ENCODE results near the gene SNX25.
"Not testable (repeated sequence)": the region's sequence is repeated elsewhere in the genome, so short reads cannot be mapped to it uniquely, and the experiment has no call there.

The SNX25 gene

DNA sequence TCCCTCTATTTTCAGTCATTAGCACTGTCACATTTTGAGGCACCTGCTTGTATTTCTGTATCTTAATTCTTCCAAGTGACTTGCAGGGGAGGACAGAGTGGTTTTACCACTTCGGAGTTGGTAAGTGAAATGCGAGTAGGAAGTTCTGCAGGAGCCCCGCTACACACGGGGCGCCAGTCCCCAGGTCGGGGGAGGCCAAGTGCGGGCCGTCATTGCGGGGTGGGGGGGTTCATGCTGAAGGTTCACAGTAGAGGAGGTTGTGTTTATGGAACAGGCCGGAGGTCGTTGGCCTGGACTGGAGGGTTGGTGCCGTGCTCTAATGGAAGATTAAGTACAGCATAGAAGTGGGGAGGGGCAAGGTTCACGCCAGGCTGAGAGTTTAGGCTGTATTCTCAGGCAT lies 142.3 kb downstream of the SNX25 start:
- DNase-seq = no peak

DNA sequence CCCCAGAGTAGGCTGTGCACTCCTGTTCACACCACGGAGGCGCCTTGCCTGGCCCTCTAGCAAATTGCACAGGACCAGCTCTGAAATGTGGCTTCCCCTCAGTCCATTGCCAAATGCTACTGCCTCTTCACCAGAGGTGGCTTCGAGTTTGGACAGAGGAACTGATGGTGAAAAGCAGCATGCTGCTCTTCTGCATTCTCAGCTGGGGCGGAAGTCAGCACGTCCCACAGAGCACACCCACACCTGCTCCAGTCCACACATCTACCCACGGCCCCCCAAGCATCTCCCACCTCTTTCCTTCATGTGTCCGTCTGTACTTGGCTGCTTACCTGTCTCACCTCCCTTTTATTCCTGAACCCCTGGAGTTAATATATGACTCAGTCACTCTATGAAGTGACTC lies 142.8 kb downstream of the SNX25 start:
- no peak for DNase-seq

DNA sequence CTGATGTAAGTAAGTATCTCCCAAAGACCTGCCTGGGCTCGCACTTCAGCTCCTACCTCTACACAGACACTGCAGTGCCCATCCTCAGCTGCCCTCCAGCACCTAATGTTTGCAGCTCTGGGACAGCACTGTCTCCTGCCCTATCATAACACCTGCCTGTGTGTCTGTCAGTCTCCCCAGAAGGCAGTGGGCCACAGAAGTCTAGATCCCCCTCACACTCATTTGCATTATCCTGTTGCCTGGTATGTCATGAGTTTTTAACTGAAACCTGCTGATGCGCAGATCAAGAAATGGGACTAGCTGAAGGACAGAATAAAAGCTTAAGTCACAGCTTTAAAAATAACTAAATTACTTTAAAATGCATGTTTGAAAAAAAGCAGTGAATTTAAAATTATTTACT lies 143.3 kb downstream of the SNX25 start:
- DNase-seq = no peak

DNA sequence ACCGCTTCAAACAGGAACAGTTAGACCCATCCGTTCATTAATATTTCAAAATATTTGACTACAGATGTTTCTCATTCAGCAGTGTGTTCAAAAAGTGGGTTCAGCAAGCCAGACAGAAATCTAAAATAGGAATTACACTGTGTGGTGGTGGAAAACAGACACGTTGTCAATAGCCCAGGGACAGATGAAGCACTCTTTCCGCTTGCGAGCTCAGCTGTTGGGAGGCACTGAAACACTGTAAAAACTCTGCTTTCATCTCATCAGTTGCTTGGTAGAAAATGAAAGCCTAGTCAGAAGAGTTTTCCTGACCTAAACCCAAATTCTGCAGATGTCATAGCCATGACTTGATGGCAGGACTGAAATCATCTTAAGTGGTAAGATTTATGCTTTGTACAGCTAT lies 147.8 kb downstream of the SNX25 start:
- DNase-seq = no peak

DNA sequence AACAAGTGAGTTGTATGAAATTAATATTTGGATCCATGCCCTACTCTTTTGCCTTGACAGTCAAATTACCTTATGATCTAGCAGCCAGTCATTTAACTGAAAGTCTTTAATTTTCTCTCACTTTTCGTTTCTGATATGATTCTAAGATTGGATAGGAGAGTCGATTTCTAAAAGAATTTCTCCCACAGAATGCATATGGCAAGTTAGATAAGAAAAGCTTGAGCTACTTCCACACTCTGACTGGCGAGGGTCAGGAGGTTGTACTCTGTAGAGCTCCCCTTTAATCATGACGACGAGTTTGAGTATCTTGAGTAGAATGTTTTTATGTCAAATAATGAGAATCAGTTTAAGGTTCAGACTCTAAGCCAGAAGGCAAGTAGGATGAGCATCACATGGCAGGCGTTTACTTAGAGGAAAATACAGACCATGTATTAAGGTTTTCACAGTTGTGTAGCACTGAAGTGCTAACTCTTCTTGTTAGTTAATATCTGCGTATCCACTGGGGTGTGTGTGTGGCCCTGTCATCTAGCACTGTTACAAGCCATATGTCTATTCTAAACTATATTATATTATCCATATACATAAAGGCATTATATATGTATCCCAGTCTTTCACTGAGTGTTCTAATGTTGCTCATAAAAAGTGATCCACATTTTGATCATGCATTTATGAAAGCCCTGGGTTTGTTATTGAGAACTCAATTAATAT lies 148.5 kb downstream of the SNX25 start:
- DNase-seq = no peak

DNA sequence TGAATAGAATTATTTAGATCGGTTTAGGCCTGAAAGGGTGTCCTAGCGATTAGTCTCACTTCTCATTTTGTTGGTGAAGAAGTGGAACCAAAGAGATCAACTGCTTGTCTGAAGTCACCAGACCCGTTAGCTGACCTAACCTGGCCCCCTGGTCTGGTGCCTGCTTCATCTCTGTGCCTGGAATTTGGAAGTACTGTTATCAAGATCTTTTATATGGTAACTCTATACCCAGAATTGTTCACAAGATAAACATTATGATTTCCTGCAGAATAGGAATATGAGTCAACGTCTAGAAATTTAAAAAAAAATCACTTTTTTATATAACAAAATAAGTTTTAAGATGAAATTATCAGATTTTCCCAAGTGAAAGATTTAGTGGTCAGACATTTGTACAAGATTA lies 149.1 kb downstream of the SNX25 start:
- peak; percentile 68 for DNase-seq

DNA sequence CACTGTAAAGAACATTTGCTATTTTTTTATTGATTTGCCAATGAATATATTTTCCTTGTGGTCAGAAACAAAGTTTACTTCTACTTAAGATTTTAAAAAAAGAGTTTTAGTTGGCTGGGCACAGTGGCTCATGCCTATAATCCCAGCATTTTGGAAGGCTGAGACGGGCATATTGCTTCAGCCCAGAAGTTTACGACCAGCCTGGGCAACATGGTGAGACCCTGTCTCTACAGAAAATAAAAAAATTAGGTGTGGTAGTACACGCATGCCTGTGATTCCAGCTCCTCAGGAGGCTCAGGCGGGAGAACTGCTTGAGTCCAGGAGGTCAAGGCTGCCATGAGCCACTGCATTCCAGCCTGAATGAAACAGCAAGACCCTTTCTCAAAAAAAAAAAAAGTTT lies 149.6 kb downstream of the SNX25 start:
- DNase-seq = no peak

DNA sequence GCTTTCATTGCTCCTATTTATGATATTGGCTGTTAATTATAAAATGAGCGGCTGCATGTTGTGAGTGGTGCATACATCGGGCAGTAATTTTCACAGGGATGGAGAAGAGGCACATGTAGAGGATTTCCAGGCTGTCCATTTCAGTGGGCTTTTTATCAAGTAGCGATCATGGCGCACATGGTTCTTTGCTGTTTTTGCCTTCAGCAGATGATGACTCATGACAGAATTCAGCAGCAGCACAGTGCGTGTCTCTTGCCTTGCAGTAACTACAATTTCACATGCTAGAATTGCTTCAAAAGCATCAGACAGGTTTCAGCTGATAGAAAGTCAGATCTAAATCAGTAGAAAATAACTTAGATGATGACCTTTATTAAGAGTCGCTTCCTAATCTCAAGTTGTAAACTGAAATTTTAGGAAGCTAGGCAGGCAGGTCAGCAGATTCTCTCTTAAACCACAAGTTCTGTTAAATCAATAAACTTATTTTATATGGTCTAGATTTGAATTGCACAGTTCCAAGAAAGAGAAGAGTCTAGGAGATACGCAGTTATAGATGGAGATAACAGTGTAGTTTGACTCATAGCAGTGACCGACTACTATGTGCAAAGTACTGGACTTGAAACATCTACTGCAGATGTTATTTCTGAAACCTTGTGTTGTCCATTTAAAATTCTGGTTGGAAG lies 150.5 kb downstream of the SNX25 start:
- no peak for DNase-seq

DNA sequence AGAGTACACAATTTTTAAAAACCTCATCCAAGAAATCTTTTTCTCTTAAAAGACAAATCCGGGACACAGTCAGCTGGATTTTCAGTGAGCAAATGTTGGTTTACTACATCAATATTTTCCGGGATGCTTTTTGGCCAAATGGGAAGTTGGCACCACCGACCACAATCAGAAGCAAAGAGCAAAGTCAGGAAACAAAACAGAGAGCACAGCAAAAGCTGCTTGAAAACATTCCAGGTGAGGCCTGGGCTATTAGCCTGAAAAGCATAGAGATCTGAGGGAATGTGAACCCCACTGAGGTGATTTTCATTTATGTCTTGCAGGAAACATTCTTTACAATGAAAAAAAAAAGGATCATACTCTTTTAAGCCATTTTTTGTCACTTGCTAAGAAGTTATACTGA lies 152.5 kb downstream of the SNX25 start:
- no peak for DNase-seq

DNA sequence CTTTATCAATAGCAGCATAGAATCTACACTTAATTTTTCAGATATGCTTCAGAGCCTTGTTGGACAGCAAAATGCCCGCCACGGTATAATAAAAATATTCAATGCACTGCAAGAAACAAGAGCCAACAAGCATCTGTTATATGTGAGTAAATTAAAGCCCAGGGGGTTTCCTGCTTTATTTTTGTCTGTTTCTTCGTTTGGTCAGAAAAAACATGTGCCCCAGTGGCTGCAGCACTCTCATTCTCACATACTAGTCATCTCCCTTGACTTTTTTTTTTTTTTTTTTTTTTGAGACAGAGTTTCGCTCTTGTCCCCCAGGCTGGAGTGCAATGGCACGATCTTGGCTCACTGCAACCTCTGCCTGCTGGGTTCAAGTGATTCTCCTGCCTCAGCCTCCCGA lies 153.2 kb downstream of the SNX25 start:
- DNase-seq = not testable (repeated sequence)

DNA sequence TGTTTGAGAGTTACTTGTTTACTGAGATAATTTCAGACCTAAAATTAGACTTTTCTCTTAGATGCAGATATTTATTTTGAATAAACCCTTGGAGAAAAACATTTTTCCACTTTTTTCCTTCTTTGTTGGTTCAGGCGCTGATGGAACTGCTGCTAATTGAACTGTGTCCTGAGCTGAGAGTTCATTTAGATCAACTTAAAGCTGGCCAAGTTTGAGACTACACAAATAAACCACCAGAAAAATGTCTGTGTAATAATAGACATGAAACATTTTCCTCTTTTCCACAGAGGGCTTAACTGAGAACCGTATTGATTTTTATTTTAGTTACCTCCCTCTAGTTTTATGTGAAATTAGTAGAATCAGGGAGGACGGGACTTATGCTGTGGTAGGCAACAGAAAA lies 153.9 kb downstream of the SNX25 start:
- DNase-seq = no peak

DNA sequence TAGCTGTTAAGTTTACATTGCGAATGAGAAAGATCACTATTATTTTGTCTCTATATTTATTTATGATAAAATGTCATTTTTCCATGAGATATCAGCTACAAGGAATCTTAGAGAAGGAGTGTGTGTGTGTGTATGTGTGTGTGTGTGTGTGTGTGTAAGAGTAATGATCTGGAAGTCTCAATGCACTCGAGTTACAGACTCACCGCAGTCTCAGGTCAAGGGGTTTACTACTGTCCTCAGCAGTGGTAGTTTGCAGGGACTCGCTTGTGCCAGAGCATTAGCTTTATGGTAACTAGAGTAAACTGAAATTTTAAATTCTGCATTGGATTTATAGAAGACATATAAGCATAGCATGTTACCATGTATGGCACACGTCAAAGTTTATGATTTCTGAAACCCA lies 155.5 kb downstream of the SNX25 start:
- no peak for DNase-seq

DNA sequence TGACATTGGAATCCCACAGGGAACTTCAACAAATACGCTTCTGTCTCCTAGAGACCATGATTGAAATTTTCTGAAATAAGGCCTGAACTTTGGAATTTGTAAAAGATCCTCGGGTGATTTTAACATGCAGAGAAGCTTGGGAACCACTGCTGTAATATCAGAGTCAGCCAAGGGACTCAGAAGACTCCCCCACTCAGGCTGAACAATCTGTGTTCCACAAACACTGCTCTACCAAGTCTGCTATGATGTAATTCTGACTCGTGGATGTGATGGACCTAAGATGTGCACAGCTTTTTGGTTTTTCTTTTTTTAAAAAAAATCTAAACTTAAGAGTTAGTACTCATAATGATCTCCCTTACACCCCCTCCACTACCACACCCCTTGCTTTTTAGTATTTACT lies 160.3 kb downstream of the SNX25 start:
- no peak for DNase-seq

DNA sequence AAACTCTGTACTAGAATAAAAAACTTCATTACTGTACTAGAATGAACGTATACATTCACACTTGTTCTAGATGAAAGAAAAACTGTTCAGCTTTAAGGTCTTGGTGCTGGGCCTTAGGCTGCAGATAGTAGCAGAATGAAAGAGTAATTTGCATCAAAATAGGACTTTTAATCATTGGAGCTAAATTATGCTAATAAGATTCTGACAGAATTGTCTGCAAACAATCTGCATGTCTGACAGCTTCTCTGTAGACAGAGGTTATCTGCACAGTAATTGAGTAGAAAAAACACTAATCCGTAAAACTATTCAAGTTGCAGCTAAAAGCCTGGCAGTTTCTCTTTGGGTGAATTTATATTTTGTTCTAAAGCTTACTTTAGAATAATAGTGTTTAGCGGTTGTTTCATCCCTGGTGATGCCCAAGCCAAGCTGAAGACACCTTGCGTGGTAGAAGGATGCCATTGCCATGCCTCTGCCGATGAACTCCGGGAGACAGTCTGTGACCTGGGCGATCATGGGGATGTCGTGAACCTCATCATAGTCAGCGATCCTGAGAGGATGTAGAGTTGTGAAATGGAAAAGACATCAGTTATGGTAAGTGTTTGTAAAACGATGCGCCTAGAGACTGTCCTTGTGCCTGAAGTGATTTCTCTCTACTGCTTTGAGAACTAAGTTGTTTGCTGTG lies 161.0 kb downstream of the SNX25 start:
- no peak for DNase-seq

DNA sequence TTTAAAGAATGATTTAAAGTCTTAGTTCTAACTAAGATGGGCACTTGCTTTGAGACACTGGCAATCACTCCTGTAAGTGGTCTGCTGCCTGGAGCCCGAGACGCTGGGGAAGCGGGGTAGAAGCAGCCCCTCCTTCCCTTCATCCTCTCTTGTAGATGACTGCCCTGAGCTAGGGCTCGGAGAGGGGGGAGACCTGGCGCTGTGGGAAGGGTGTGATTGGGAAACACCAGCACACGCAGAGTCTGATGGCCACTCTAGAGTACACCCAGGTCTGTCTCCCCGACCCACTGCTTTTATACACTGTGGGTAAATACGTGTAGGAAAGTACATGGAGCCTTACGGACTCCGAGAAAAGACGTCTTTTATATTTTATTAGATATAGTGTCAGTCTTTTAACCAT lies 162.3 kb downstream of the SNX25 start:
- no peak for DNase-seq

DNA sequence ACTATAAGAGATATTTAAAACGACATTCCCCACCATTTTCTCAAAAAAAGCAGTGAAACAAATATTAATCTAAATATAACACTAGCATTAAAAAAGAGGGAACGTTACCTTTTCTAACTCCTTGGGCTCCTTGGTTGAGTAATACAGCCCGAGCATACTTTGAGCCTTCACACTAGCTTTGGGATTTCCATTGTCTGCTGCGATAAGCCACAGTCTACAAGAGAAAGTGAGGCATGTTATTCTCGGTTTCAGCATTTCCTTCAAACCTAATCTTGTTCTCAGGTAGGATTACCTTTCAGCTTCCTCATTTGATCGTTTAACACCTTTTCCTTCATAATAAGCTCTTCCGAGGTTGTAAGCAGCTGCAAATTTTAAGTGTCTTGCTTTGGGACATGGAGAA lies 164.6 kb downstream of the SNX25 start:
- DNase-seq = no peak

DNA sequence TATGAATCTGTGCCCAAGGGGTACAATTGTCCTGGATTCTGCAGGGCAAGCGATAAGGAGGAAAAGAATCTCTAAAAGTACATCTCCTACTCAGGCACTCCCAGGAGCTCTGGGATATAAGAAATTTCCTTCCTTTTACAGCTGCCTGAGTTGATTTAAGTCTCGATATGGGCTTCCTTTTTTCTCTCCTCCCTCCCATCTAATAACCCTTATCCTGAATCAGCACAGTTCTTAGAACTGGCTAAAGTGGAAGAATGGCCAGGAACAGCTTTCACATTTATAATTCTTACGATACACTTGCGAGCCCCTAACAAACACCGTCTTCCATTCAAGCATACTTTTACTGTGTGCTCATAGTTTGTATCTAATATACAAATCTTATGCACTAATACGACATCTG lies 165.2 kb downstream of the SNX25 start:
- no peak for DNase-seq

DNA sequence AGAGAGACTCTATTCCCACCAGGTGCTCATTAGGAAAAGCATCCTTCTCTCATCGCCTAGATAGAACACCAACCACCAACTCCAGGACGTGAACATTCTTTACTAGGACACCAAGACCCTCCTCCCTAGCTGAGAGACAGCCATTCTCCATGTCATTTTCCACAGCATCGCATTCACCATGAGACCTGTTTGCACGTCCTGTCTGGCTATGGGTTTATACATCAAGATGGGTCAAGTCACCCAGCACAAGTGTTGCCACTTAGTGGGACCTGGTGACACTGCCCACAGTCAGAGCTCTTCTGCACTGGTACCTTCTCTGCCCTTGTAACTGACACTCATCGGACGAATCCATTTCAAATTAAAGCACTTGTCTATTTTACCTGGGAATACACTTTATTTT lies 168.9 kb downstream of the SNX25 start:
- DNase-seq = no peak

DNA sequence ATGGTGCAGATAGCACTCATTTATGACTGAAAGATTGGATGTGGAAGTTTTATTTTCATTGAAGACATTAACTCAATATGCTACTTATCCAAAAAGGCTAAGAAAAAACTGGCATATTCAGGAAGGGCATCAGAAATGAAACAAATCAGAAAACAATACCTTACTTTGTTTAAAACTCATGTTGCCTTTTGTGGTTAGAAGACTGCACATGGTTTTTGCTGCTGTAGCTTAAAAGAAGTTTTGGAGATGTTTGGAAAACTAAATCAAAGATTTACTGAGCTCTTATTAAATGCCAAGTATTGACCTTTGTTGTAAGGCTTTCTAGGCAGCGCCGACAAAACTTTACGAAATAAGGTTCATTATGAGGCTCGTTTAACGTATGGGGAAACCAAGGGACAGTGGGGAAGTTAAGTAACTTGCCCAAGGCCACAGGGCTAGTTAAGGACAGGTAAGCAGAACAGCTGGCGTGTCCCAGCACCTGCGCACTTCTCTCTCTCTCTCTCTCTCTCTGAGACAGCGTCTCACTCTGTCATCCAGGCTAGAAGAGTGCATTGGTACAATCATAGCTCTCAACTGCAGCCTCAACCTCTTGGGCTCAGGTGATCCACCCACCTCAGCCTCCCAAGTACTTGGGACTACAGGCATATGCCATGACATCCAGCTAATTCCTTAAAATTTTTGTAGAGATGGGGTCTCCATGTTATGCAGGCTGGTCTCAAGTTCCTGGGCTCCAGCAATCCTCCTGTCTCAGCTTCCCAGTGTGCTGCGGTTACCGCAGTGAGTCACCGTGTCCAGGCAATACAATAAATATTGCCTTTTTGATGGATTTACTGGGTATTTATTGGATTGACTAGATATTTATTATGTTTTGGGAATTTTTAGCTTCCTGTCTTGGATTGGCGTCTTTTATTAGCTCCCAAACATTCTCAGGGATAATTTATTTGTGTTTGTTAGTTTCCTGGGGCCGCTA lies 170.2 kb downstream of the SNX25 start:
- DNase-seq = no peak

DNA sequence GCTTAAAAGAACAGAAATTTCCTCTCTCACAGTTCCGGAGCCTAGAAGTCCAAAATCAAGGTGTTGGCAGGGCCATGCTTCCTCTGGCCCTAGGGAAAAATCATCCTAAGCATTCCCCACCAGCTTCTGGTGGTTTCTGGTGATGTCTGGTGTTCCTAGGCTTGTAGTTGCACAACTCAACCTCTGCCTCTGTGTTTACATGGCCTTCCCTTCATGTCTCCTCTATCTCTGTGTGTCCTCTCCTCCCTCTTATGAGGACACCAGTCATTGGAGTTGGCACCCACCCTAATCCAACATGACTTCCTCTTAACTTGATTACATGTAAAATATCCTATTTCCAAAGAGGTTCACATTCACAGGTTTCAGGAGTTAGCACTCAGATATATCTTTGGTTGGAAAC lies 170.9 kb downstream of the SNX25 start:
- no peak for DNase-seq

DNA sequence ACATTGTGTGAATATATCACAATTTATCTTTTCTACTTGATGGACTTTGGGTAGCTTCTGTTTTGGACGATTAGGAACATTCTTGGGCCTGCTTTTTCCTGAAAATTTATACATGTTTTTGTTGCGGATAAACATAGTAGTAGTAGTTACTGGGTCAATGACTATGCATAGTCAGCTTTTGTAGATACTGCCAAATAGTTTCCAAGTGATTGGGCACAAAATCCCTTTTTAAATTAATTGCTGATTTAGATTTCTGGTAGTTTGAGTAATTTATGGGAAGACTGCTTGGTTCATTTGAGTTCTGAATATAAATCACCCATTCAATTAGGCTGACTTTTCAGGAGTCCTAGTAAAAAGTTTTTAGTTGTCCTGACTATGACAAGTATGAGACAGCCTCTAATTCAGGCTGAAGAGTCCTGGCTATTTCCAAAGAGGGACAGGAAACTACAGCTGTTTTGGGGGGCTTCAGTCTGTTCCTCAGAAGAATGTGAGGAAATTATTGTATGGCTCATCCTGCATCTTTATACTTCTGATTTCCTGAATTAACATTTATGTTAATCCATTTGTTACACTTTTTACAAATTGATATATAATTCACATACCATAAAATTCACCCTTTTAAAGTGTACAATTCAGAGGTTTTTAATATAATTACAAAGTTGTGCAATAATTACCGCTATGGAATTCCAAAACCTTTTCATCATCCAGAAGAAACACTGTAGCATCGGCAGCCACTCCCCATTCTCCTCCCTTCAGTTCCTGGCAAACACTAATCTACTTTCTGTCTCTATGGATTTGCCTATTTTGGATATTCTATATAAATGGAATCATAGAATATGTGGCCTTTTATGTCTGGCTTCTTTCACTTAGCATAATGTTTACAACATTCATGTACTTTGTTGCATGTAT lies 172.1 kb downstream of the SNX25 start:
- no peak for DNase-seq

DNA sequence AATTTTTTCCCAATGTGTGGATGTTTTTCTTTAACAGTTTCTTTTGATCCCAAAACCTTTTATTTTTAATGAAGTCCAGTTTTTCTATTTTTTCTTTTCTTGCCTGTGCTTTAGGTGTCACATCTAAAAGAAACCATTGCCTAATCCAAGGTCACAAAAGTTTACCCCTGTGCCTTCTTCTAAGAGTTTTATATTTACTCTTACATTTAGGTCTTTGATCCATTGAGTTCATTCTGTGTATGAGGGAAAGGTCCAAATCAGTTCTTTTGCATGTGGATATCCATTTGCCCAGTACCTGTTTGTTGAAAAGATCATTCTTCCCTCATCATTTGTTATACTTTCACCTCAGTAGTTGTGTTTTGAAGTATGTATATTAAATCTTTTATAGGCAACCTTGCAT lies 173.4 kb downstream of the SNX25 start:
- no peak for DNase-seq

Measured in kidney glomerular epithelial cell (primary cell).